WERI-Rb-1 (cell line): ENCODE data around the gene IFNG.
"Not testable (repeated sequence)": the region's sequence is repeated elsewhere in the genome, so short reads cannot be mapped to it uniquely, and the experiment has no call there.

Experiments
- DNase-seq: peaks from one replicate; pipeline ENCODE4 v3.0.0-alpha.2; 2020
- H3K27ac ChIP-seq: fragments of 250-450 bp; sonication (Bioruptor Pico); 2 replicates; pipeline ENCODE4 v1.5.1; 2020; ENCODE audit warnings: mild to moderate bottlenecking, moderate library complexity
- H3K27me3 ChIP-seq: fragments of 250-450 bp; sonication (Bioruptor Pico); 2 replicates; pipeline ENCODE4 v1.5.1; 2021; ENCODE audit warnings: mild to moderate bottlenecking, low read depth, moderate library complexity; ENCODE audit not compliant: insufficient read depth, severe bottlenecking
- H3K36me3 ChIP-seq: fragments of 250-450 bp; sonication (Bioruptor Pico); 2 replicates; pipeline ENCODE4 v1.5.1; 2020; ENCODE audit warnings: mild to moderate bottlenecking, moderate library complexity
- H3K4me3 ChIP-seq: 2 replicates; pipeline ENCODE4 v1.5.1; 2011; ENCODE audit warnings: low read depth, mild to moderate bottlenecking, control low read depth, low read length
- H3K9me3 ChIP-seq: fragments of 250-450 bp; sonication (Bioruptor Pico); 2 replicates; pipeline ENCODE4 v1.5.1; 2021; ENCODE audit warnings: mild to moderate bottlenecking, moderate library complexity; ENCODE audit not compliant: severe bottlenecking
- TF ChIP-seq, protein P1 (sequence below): IDR thresholded peaks from 2 replicates; pipeline ENCODE4 v1.5.1; 2011; ENCODE audit warnings: low read depth, mild to moderate bottlenecking, control low read depth, inconsistent platforms, low read length

The IFNG gene

GRCh38 chr12:68159681-68160304 lies at the start of gene IFNG:
Gene IFNG, minus strand, starts transcription at chr12:68159740. Its CDS starts 125 bp downstream, at chr12:68159615.
- Histone ChIP-seq H3K9me3 (no peaks in the 10 kb centered on the region), H3K27ac (no peak within 1 kb of the TSS), H3K27me3 (no peaks in the 10 kb centered on the region), H3K36me3 (no peaks in the 10 kb centered on the region), H3K4me3 (no peak within 1 kb of the TSS)
- TF ChIP-seq, protein P1, sequence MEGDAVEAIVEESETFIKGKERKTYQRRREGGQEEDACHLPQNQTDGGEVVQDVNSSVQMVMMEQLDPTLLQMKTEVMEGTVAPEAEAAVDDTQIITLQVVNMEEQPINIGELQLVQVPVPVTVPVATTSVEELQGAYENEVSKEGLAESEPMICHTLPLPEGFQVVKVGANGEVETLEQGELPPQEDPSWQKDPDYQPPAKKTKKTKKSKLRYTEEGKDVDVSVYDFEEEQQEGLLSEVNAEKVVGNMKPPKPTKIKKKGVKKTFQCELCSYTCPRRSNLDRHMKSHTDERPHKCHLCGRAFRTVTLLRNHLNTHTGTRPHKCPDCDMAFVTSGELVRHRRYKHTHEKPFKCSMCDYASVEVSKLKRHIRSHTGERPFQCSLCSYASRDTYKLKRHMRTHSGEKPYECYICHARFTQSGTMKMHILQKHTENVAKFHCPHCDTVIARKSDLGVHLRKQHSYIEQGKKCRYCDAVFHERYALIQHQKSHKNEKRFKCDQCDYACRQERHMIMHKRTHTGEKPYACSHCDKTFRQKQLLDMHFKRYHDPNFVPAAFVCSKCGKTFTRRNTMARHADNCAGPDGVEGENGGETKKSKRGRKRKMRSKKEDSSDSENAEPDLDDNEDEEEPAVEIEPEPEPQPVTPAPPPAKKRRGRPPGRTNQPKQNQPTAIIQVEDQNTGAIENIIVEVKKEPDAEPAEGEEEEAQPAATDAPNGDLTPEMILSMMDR = no peak
- DNase-seq = no peak

DNA sequence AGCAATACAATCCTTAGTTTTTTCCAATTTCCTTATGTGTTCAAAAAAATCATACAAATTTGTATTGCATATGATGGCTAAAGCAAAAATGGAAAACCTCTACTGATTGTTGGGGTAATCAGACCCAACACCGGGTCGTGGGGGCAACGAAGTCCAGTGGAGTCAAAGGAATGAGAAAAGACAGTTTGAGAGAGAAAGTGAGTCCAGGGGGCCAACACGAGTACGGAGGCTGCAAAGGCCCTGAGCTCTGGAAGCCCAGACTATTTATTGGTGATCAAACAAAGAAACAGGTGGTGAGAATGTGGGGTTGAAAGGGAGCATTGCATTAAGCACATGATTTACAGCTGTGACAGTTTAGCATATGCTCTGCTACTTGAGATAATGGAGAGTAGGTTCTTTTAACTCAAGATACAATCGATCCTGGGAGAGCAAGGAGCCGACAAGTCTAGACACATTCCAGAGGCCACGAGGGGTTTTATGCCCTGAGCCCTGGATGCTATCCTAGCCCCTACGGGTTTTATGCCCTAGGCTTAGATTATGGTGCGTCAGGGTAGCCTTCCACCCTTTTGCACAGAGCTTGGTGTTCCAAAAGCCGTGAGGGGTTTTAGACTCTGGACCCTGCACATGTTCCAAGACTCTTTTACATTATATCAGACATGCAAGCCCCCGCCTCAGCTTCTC lies 49.6 kb upstream of the IFNG start:
- H3K36me3 ChIP-seq, H3K27me3 ChIP-seq, H3K9me3 ChIP-seq: not testable (repeated sequence)
- H3K27ac ChIP-seq = peak overlapping the region; percentile 98
- peak; percentile 92 for DNase-seq
- H3K4me3 ChIP-seq = peak overlapping the region; percentile 39

- TF ChIP-seq, protein P1 = no peak
- Histone ChIP-seq H3K27me3 (no peaks in the 10 kb centered on the region), H3K36me3 (no peaks in the 10 kb centered on the region), H3K9me3 (no peaks in the 10 kb centered on the region), H3K27ac (no peak overlapping the region), H3K4me3 (no peak overlapping the region)
- no peak for DNase-seq
These were observed 47.7 kb upstream of the IFNG start for GRCh38 chr12:68207276-68207675.

DNA sequence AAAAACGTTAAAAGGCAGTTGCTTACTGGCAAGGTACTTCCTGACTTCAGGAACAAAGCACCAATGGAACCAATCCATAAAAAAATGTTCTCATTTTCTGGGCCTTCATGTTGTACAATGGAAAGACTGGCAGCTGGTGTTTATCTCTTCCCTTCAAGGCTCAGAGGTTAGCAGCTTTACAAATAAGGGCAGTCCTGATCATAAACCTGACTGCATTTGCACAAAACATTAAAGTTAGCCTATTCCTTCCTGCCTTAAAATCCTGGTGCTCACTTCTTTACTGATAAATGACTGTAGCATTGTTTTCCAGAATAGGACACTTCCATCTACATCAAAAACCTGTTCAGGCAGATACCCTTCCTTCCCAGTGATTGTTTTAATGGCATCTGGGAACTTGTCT lies 46.9 kb upstream of the IFNG start:
- TF ChIP-seq, protein P1 = no peak
- DNase-seq = no peak
- no peaks in the 10 kb centered on the region for H3K36me3 ChIP-seq
- no peaks in the 10 kb centered on the region for H3K27me3 ChIP-seq
- peak overlapping the region; percentile 35 for H3K27ac ChIP-seq
- no peak overlapping the region for H3K4me3 ChIP-seq
- no peaks in the 10 kb centered on the region for H3K9me3 ChIP-seq

GRCh38 chr12:68203460-68203875 lies 43.9 kb upstream of the IFNG start:
- no peak for DNase-seq
- TF ChIP-seq, protein P1 = no peak
- H3K9me3 ChIP-seq = no peaks in the 10 kb centered on the region
- no peak overlapping the region for H3K27ac ChIP-seq
- no peaks in the 10 kb centered on the region for H3K36me3 ChIP-seq
- H3K27me3 ChIP-seq = no peaks in the 10 kb centered on the region
- H3K4me3 ChIP-seq = no peak overlapping the region

GRCh38 chr12:68200854-68201253 lies 41.3 kb upstream of the IFNG start:
- Histone ChIP-seq H3K27ac (no peak overlapping the region), H3K9me3 (no peaks in the 10 kb centered on the region), H3K27me3 (no peaks in the 10 kb centered on the region), H3K36me3 (no peaks in the 10 kb centered on the region), H3K4me3 (no peak overlapping the region)
- TF ChIP-seq, protein P1 = no peak
- no peak for DNase-seq
